Osteocyte (in vitro differentiated cells): ENCODE data around the gene PCDHB10. TPM values are rescaled to one million over a fixed set of nuclear protein-coding genes. Genes with fewer than 3 reads are reported as not detected.
"Not testable (repeated sequence)": the region's sequence is repeated elsewhere in the genome, so short reads cannot be mapped to it uniquely, and the experiment has no call there.

ENCODE experiments used
- DNase-seq: peaks from one replicate; pipeline ENCODE4 v3.0.0; 2021; ENCODE audit warnings: mixed read lengths; ENCODE audit not compliant: unreplicated experiment; ENCODE audit errors: extremely low spot score
- H3K27ac Mint-ChIP-seq: one replicate; pipeline ENCODE4 v1.8.0; 2021; ENCODE audit warnings: mild to moderate bottlenecking, mixed read lengths; ENCODE audit not compliant: unreplicated experiment
- H3K27me3 Mint-ChIP-seq: one replicate; pipeline ENCODE4 v1.8.0; 2021; ENCODE audit warnings: mixed read lengths; ENCODE audit not compliant: unreplicated experiment
- H3K36me3 Mint-ChIP-seq: one replicate; pipeline ENCODE4 v1.8.0; 2021; ENCODE audit warnings: mixed read lengths; ENCODE audit not compliant: unreplicated experiment
- H3K4me1 Mint-ChIP-seq: one replicate; pipeline ENCODE4 v1.8.0; 2021; ENCODE audit warnings: mixed read lengths; ENCODE audit not compliant: unreplicated experiment
- H3K4me3 Mint-ChIP-seq: one replicate; pipeline ENCODE4 v1.8.0; 2021; ENCODE audit warnings: mild to moderate bottlenecking, moderate library complexity, mixed read lengths; ENCODE audit not compliant: unreplicated experiment
- H3K9me3 Mint-ChIP-seq: one replicate; pipeline ENCODE4 v1.8.0; 2021; ENCODE audit warnings: mixed read lengths; ENCODE audit not compliant: unreplicated experiment
- total RNA-seq: library from RNA; stranded (reverse); gene quantifications from 2 replicates; pipeline ENCODE4 v1.2.1, GENCODE V29; 2021
- TF ChIP-seq, protein P1 (sequence below): fragments of 200-600 bp; sonication (generic); IDR thresholded peaks from 2 replicates; pipeline ENCODE4 v1.5.0; 2021; ENCODE audit warnings: antibody characterized with exemption, mild to moderate bottlenecking, moderate library complexity

PCDHB10 gene
- total RNA-seq, 1 donor from 2014 or later, result 7.8 TPM

DNA sequence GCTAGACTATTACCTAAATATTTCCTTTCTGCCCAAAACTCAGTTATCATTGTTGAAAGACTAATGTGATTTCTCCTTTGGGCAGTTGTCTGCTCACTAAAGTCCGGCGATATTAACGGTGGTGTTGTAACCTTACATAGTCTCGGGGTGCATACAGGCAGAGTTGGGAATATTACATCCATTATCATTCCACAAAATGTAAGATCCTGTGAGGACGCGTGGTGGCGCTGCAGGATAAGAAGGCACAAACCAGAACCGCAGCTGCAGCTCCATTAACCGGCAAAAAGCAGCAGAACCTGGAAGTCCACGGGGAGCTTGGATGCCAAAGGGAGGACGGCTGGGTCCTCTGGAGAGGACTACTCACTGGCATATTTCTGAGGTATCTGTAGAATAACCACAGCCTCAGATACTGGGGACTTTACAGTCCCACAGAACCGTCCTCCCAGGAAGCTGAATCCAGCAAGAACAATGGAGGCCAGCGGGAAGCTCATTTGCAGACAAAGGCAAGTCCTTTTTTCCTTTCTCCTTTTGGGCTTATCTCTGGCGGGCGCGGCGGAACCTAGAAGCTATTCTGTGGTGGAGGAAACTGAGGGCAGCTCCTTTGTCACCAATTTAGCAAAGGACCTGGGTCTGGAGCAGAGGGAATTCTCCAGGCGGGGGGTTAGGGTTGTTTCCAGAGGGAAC, 21.6 kb downstream of the PCDHB10 start, which contains the start of gene PCDHB13:
Gene PCDHB13 (plus strand): TSS at position 264 of the 684 bp plus-strand sequence. CDS start 205 bp downstream, at position 469.
- TF ChIP-seq, protein P1, sequence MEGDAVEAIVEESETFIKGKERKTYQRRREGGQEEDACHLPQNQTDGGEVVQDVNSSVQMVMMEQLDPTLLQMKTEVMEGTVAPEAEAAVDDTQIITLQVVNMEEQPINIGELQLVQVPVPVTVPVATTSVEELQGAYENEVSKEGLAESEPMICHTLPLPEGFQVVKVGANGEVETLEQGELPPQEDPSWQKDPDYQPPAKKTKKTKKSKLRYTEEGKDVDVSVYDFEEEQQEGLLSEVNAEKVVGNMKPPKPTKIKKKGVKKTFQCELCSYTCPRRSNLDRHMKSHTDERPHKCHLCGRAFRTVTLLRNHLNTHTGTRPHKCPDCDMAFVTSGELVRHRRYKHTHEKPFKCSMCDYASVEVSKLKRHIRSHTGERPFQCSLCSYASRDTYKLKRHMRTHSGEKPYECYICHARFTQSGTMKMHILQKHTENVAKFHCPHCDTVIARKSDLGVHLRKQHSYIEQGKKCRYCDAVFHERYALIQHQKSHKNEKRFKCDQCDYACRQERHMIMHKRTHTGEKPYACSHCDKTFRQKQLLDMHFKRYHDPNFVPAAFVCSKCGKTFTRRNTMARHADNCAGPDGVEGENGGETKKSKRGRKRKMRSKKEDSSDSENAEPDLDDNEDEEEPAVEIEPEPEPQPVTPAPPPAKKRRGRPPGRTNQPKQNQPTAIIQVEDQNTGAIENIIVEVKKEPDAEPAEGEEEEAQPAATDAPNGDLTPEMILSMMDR, result peak; percentile 19
- not testable (repeated sequence) for H3K4me3 Mint-ChIP-seq, DNase-seq, H3K27ac Mint-ChIP-seq, H3K27me3 Mint-ChIP-seq, H3K36me3 Mint-ChIP-seq, H3K4me1 Mint-ChIP-seq
- H3K9me3 Mint-ChIP-seq, result peaks cover 64% of the 10 kb centered on the region

DNA sequence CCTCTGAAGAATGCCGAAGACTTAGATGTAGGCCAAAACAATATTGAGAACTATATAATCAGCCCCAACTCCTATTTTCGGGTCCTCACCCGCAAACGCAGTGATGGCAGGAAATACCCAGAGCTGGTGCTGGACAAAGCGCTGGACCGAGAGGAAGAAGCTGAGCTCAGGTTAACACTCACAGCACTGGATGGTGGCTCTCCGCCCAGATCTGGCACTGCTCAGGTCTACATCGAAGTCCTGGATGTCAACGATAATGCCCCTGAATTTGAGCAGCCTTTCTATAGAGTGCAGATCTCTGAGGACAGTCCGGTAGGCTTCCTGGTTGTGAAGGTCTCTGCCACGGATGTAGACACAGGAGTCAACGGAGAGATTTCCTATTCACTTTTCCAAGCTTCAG, 22.4 kb downstream of the PCDHB10 start:
- not testable (repeated sequence) for H3K27ac Mint-ChIP-seq, H3K4me1 Mint-ChIP-seq, DNase-seq, H3K27me3 Mint-ChIP-seq, H3K4me3 Mint-ChIP-seq, H3K36me3 Mint-ChIP-seq
- peaks cover 64% of the 10 kb centered on the region for H3K9me3 Mint-ChIP-seq

DNA sequence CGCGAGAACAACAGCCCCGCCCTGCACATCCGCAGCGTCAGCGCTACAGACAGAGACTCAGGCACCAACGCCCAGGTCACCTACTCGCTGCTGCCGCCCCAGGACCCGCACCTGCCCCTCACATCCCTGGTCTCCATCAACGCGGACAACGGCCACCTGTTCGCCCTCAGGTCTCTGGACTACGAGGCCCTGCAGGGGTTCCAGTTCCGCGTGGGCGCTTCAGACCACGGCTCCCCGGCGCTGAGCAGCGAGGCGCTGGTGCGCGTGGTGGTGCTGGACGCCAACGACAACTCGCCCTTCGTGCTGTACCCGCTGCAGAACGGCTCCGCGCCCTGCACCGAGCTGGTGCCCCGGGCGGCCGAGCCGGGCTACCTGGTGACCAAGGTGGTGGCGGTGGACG, 23.4 kb downstream of the PCDHB10 start:
- not testable (repeated sequence) for H3K4me1 Mint-ChIP-seq, H3K27me3 Mint-ChIP-seq, H3K36me3 Mint-ChIP-seq, H3K4me3 Mint-ChIP-seq, H3K27ac Mint-ChIP-seq
- peaks cover 69% of the 10 kb centered on the region for H3K9me3 Mint-ChIP-seq
- DNase-seq, result peak; percentile 78

DNA sequence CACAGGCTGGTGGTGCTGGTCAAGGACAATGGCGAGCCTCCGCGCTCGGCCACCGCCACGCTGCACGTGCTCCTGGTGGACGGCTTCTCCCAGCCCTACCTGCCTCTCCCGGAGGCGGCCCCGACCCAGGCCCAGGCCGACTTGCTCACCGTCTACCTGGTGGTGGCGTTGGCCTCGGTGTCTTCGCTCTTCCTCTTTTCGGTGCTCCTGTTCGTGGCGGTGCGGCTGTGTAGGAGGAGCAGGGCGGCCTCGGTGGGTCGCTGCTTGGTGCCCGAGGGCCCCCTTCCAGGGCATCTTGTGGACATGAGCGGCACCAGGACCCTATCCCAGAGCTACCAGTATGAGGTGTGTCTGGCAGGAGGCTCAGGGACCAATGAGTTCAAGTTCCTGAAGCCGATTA, 23.9 kb downstream of the PCDHB10 start:
- peak; percentile 84 for DNase-seq
- H3K4me1 Mint-ChIP-seq, H3K4me3 Mint-ChIP-seq, H3K36me3 Mint-ChIP-seq, H3K27me3 Mint-ChIP-seq, H3K27ac Mint-ChIP-seq: not testable (repeated sequence)
- H3K9me3 Mint-ChIP-seq, result peaks cover 70% of the 10 kb centered on the region

DNA sequence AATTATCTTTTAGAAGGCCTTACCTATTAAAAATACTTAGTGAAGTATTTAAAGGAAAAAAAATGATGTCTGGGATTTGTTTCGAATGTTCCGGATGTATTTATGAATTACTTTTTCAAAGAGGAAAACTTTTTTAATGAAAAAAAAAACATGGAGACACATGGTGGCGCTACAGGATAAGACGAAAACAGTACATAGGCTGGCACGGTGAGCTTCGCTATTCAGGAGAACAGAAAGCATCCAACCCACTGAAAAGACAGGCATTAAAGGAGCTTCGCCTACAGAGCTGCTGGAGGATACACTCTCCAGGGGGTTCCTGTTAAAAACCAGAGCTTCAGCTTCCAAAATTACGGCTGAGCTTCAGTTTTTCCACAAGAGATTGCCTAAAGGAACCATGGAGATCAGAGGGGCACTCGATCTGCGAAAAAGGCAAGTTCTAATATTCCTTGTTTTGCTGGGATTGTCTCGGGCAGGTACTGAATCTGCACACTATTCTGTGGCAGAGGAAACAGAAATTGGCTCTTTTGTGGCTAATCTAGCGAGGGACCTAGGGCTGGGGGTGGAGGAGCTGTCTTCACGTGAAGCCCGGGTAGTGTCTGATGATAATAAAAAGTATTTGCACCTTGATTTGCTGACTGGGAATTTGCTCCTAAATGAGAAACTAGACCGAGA, 31.1 kb downstream of the PCDHB10 start, which contains the start of gene PCDHB14:
Gene PCDHB14 (plus strand): TSS at position 232 of the 672 bp plus-strand sequence. CDS start 163 bp downstream, at position 395.
- Mint-ChIP-seq H3K27me3 (no peaks in the 10 kb centered on the region), H3K27ac (peak within 1 kb of the TSS; percentile 85), H3K4me1 (peaks cover 9% of the 10 kb centered on the region), H3K36me3 (peaks cover 13% of the 10 kb centered on the region), H3K4me3 (peak within 1 kb of the TSS; percentile 75), H3K9me3 (peaks cover 63% of the 10 kb centered on the region)
- DNase-seq, result no peak
- TF ChIP-seq, protein P1, result peak; percentile 51

DNA sequence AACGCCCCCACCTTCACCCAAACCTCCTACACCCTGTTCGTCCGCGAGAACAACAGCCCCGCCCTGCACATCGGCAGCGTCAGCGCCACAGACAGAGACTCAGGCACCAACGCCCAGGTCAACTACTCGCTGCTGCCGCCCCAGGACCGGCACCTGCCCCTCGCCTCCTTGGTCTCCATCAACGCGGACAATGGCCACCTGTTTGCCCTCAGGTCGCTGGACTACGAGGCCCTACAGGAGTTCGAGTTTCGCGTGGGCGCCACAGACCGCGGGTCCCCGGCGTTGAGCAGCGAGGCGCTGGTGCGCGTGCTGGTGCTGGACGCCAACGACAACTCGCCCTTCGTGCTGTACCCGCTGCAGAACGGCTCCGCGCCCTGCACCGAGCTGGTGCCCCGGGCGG, 32.7 kb downstream of the PCDHB10 start:
- not testable (repeated sequence) for H3K27ac Mint-ChIP-seq, H3K4me3 Mint-ChIP-seq, H3K4me1 Mint-ChIP-seq, DNase-seq, H3K27me3 Mint-ChIP-seq
- H3K9me3 Mint-ChIP-seq, result peaks cover 53% of the 10 kb centered on the region
- peaks cover 11% of the 10 kb centered on the region for H3K36me3 Mint-ChIP-seq

DNA sequence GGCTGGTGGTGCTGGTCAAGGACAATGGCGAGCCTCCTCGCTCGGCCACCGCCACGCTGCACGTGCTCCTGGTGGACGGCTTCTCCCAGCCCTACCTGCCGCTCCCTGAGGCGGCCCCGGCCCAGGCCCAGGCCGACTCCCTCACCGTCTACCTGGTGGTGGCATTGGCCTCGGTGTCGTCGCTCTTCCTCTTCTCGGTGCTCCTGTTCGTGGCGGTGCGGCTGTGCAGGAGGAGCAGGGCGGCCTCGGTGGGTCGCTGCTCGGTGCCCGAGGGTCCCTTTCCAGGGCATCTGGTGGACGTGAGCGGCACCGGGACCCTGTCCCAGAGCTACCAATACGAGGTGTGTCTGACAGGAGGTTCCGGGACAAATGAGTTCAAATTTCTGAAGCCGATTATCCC, 33.3 kb downstream of the PCDHB10 start:
- not testable (repeated sequence) for H3K27me3 Mint-ChIP-seq, H3K27ac Mint-ChIP-seq, H3K4me3 Mint-ChIP-seq, H3K4me1 Mint-ChIP-seq, DNase-seq
- H3K36me3 Mint-ChIP-seq, result peaks cover 11% of the 10 kb centered on the region
- H3K9me3 Mint-ChIP-seq, result peaks cover 52% of the 10 kb centered on the region
